NOMO-1 (cell line): ENCODE results near the gene KRTDAP.
"Not testable (repeated sequence)": the region's sequence is repeated elsewhere in the genome, so short reads cannot be mapped to it uniquely, and the experiment has no call there.

ENCODE experiments used
- DNase-seq, 2 experiments: peaks; one replicate each; lab custom pipeline; 2025; ENCODE audit not compliant: unreplicated experiment in 2 of 2; lab: John Stamatoyannopoulos, UW

The KRTDAP gene

DNA sequence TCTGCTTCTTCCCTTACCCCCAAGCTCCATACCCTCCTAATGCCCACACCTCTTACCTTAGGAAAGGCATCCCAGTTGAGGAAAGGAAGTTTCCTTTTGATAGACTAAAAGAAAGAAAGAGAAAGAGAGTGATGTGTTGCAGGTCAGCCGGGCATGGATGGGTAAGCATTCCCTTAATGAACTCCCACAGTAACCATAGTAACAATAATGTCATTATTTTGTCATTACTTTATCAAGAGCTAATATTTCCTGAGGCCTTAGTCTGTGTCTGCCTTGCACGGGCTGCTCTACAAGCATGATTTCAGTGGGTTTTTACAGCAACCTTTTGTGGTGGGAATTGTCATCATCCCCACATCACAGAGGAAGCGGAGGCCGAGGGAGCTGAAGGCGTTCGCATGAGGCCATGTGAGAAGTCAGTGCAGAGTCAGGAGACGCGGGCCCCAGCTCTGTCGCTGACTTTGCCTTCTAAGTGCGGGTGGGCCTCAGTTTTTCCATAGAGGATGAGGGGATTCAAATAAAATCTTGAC lies 2.5 kb downstream of the KRTDAP start:
- no peak for DNase-seq

DNA sequence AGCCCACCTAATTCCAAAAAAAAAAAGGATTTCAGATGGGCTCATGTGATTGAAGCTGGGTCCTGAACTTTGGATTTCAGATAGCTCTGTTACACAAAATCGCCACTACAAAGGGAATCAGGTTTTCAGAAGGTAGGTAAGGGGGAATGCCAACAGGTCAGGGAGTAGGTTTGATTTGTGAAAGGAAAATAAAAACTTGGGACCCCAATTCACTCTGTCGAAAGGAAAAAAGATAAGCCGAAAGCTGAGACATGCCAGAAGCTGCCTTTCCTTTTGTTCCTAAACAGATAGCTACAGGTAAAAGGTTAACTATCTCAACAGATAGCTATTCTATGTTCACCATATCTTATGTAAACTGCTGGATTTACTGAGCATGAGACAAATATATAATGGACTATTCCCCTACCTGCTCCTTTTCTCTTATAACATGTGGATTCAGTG lies 4.0 kb downstream of the KRTDAP start:
- no peak for DNase-seq

DNA sequence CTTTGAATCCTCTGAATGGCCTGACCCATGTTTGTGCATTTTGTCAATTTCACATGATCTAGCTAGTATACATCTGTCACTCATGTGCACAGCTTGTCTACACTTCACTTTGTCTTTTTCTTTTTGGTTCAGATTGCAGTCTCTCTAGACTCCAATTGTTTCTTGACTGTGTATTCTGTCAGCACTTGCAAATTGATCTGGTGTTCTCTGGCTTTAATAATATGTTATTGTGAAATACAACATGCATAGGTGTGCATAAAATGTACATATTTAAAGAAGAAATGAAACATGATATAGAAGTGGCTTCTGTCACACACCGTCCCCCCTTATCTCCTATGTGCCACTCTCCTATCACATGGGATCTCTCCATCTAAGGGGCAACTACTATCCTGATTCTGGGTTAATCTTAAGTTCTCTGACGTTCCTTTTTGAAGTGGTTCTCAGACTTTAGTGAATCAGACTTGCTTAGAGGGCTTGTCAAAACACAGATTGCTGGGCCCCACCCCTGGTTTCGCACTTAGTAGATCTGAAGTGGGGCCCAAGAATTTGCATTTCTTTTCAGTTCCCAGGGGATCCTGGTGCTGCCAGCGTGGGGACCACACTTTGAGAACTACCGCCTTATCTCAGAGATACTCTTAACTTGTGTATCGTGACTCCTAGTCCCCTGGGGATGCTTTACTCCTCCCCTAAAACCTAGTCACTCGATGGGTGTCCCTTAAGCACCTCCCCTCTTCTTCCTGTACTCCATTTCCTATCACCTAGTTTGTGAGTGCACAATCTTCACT lies 5.8 kb downstream of the KRTDAP start:
- no peak for DNase-seq

DNA sequence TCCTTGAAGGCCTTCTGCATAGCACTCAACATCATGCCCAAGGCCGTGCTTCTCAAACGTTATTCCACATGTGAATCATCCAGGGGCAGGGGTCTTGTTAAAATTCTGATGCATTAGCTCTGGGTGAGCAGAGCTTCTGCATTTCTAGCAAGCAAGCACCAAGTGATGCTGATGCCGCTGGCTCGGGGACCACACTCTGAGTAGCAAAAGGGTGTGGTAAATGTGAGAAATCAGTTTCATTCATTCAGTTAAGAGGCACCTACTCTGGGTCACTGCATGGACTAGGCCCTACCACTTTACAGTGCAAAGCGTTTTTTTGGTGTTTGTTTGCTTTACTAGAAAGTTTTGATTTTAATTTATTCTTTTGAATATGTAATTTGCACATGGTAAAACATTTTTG lies 7.2 kb downstream of the KRTDAP start:
- DNase-seq, result no peak

DNA sequence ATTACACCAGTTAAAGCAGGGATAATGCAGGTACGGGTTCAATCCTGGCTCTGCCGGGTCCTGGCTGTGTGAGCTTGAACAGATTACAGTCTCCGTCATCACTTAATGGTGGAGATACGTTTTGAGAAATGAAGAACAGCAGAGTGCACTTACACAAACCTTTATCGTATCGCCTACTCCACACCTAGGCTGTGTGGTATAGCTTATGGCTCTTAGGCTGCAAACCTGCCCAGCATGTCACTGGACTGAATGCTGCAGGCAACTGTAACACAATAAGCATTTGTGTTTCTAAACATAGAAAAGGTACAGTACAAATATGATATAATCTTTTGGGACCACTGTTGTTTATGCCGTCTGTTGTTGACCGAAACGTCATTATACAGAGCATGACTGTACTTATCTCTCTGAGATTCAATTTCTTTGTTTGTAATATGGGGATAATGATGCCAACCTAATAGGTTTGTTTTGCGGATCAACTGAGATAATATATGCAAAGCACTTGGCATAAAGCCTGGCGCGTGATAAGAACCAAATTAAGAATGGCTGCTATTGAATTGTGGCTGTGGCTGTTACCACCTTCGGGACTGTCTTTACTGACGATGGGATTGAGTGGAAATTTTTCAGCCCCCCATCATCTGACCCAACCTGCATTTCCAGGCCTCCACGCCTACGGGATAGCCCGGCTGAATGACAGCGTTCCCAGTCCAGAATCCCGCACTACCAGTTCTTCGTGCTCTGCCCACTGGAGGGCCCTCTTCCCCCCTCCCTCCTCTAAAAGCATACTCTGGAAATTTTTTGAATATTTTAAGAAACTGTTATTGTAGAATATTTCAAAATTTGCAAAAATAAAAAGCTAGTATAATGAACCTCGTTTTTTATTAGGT lies 11.2 kb downstream of the KRTDAP start:
- no peak for DNase-seq

DNA sequence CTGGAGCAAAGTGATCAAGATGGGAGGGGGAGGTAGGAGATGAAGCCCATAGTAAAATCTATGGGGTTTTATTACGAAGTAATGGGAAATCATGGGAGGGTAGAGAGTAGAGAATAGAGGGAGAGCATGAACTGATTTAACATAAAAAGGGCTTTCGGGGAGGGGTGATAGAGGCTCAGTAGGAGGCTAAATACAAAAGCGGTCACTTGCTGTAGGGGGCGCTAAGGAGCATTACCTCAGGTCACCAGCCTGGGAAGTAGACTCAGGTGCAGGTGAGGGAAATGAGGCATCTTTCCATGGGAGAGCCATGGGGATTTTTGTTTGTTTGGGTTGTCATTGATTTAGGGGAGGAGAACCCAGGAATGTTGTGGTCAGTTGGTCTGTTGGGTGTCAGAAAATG lies 14.1 kb downstream of the KRTDAP start:
- DNase-seq, result no peak

DNA sequence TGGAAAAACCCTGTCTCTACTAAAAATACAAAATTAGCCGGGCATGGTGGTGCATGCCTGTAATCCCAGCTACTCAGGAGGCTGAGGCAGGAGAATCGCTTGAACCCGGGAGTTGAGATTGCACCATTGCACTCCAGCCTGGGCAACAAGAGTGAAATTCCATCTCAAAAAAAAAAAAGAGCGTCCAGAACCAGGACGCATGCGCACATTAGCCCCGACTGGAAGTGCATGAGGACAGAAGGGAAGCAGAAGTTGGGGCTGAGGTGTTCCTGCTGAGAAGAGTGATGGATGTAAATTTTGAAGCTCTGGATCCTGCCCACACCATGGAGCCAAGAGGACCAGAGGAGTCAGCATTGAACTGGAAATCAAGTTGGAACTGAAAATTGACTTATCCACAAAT lies 15.7 kb downstream of the KRTDAP start:
- not testable (repeated sequence) for DNase-seq

DNA sequence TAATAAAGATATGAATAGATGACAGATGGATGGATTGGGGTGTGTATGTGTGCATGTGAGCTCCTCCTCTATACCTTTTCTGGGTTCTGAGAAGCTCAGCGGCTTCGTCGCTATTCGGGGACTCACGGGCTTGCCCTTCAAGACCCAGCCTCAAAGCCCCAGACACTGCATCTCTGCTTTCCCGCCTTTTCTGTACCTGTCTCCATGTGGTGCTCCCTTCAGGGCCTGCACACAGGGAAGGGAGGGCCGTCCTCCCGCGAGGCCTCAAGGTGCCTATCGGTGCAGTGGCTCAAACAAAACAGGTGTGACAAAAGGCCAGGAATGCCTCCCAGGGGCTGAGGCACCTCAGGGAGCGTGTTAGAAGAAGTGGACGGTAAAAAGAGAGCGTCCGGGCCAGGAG lies 16.2 kb downstream of the KRTDAP start:
- no peak for DNase-seq

DNA sequence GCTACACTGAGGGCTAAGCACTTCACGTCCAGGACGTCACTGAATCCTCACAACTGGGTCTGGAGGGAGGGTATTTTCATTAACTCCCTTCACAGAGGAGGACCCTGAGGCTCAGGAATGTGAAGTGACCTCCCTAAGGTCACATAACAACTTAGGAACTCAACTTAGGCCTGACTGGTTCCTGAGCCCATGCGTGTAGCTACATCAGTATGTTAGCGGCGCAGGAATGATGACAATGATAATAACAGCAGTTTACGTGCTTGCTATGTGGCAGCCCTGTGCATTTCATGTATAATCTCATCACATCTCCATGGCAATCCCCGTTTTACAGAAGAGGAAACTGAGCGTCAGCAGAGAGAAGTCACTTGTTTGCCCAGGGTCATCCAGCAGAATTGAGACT lies 18.3 kb downstream of the KRTDAP start:
- DNase-seq, result no peak

DNA sequence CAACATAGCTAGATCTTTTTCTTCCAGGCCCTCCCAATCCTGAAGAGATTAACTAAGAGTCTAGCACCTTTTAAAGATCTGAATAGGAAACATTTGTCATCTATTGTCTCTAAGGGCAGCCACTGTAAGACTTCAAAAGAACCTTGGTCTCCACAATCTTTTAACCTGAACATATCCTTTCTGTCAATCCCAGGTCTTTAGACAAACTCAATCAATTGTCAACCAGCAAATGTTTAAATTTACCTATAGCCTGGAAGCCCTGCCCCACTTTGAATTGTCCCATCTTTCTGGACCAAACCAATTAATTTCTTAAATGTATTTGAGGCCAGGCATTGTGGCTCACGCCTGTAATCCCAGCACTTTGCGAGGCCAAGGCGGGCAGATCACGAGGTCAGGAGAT lies 19.2 kb downstream of the KRTDAP start:
- not testable (repeated sequence) for DNase-seq

DNA sequence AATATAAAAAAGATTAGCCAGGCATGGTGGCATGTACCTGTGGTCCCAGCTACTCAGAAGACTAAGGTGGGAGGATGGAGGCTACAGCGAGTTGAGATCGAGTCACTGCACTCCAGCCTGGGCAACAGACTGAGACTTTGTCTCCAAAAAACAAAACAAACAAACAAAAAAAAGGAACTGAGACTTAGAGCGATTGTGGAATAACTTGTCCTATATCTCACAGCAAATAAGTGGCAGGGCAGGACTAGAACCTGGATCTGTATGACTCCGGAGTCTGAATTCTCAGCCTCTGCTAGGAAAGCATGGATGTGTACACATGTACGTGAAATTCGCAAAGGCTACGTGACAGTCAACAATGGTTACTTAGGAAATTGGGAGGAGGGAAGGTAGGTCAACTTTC lies 20.1 kb downstream of the KRTDAP start:
- DNase-seq, result no peak

DNA sequence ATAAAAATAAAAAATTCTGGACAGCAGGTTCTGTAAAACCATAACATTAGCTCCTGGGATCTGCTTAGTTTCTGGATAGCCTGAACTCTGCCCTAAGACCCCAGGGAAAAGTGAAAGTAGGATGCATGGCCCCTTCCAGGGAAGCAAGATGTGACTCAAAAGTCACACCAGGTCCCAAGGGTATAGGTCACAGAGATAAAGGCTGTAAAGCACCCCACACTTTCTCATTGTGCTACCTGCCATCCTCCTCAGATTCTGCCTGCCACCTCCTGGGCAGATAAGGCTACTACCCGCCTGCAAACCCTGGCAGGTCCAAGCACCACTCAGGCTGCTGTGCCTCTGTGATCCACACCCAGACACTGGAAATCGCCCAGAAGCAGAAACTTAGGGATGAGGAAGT lies 21.6 kb downstream of the KRTDAP start:
- peak; percentile 59 to 60 for DNase-seq

DNA sequence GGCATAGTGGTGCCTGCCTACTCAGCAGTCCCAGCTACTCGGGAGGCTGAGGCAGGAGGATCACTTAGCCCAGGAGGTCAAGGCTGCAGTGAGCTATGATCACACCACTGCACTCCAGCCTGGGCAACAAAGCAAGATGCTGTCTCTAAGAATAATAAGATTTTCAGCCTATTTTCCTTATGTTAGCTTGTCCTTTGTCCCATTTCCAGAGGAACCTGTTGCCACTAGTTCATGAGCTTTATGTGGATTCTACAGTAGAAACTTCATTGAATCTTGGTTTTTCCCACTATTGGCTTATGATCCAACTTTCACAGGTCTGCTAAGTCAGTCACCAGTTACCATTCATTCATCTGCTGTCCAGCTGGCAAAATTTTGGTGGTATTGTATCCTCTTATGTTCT lies 24.0 kb downstream of the KRTDAP start:
- no peak for DNase-seq

DNA sequence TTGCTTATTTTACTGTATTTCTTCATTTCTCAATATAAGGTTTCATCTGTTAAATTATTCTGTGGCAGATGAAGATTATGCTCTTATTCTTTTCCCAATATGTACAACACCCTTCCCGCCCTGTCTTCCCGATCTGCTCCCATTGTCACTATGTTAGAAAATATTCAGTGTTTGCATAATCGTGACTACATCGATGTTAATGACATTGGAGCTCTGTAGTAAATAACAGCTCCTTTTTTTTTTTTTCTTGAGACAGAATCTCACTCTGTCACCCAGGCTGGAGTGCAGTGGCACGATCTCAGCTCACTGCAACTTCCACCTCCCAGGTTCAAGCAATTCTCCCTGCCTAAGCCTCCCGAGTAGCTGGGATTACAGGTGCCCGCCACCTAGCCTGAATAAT lies 27.3 kb downstream of the KRTDAP start:
- DNase-seq, result peak in 1 of 2 experiments; percentile 66

DNA sequence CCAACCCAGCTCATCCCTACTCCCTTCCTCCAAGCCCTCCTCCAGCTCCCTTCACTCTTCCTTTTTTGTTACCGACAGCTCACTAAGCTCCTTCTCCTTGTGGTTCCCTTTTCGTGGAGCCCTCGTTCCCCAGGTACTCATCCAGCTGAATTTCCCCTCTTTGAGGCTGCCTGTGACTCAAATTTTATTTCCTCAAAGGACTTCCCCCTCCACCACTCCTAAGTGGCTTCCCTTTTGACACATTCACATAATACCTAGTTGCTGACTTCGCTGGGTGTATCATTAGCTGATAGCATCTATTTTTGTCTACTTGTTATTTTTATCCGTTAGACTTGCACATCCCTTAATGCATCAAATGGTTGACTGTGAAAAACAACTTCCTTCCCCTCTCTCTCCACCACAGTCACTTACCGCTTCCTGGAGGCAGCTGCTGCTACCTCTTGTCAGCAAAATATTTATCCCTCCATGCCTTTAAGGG lies 27.7 kb downstream of the KRTDAP start:
- peak; percentile 91 to 99 for DNase-seq

DNA sequence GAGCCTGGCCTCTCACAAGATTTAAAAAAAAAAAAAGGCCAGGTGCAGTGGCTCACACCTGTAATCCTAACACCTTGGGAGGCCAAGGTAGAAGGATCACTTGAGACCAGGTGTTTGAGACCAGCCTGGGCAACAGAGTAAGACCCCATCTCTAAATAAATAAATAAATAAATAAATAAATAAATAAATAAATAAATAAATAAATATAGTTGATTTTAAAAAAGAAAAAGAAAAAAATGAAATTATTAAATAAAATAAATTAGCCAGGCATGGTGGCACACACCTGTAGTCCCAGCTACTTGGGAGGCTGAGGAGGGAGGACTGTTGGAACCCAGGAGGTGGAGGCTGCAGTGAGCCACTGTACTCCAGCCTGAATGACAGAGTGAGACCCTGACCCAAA lies 28.5 kb downstream of the KRTDAP start:
- not testable (repeated sequence) for DNase-seq

DNA sequence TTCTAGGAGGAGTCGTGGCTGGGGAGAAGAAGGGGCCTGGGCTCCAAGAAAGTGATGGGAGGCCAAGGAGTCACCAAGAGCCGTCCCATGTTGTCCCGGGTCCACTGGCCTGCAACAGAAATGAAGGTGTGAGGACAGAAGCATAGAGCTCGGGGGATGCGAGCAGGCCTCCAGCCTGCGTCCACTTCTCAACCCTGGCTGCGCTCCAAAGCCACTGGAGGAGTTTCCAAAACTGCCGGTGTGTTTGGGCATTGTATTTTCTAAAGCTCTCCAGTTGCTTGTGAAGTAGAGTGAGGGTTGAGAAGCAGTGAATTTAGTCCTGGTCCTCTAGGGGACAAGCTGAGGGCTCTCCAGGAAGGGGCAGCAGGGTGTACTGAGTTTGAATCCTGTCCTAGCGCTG lies 29.2 kb downstream of the KRTDAP start:
- DNase-seq, result no peak

DNA sequence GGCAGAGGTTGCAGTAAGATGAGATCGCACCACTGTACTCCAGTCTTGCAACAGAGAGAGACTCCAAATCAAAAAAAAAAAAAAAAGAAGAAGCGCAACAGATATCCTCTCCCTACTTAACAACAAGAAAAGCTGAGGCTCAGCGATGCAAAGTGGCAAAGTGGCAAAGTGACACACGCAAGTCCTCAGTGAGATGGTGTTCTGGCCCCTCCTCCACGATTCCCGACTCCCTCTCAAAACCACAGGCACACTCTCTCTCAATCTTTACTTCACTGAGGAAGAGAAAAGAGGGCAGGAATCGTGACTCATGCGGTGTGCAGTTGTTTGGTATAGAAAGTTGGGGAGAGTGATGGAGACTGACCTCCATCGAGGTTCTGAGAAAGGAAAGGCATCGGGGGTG lies 29.7 kb downstream of the KRTDAP start:
- DNase-seq, result peak; percentile 24 to 30

DNA sequence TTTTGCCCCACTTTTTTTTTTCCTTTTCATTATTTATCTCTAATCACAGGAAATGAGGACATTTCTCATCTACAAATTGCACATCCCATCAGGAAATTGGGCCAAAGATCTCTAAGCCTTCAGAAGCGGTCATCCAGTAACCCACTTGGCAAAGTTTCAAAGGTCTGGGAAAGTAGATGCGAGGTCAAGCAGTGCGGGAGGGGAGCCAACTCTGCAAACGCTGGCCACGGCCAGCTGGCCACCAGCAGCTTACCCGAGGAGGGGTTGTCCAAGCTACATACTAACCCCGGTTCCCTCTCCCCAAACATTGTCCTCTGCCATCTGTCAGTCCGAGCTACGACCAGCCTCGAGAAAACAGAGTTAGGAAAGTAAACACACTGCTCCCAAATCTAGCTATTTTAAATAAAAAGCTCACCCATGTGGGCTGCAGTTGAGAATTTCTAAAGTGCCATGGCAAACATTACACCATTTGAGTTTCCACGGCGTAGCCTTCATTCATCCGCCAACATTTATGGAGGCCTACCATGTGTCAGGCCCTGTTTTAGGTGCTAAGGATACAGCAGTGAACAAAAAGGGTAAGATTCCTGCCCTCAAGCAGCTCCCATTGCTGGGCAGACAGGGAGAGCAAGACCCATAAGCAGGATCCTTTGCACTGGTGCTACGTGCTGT lies 30.7 kb downstream of the KRTDAP start:
- no peak for DNase-seq

DNA sequence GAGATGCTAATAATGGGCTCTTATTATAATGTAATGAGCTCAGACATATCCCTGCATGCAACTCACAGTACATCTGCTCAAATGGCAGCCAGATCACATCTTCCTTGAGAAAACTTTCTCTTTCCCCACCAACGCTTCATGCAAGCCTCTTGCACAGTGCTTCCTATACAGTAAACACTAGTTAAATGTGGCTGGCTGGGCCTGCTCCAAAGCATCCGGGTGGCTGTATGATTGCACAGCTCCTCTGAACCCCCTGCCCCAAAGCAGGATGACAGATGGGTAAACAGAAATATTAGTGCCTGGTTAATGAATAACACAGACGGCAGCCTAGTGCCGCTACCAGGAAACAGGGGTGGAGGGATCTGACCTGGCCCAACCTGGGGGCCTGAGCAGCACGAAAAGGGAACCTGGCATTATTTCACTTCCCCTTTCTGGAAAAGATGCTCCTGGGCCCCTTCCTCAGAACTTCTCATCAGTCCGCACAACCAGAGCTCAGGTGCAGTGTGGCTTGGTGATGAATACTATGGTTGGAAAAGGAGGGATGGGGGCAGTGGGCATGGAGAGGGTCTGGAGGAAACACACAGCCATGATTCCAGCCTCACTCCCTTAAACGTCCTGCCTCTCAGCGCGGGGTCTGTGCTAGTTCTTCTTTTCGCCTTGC lies 31.4 kb downstream of the KRTDAP start:
- peak; percentile 78 to 79 for DNase-seq
